ENCODE data around the gene C1QTNF4. TPM values are rescaled to one million over a fixed set of nuclear protein-coding genes. Genes with fewer than 3 reads are reported as not detected.

Gene C1QTNF4
- total and polyA plus RNA-seq, 9 of the 15 experiments (the other 6 are each of a cell fraction or from before 2014, with no cell fraction given) = not detected

GRCh38 chr11:47609675-47610074 lies 15.5 kb upstream of the C1QTNF4 start (continued):
- TF ChIP-seq TFAP4 (CRISPR knock-in tag; IDR thresholded peaks at IDR 0.05; ENCODE audit: borderline replicate concordance) (peak; percentile 57; the same call in 1 of the 2 replicates), CTBP1 (IDR thresholded peaks at IDR 0.05; ENCODE audit: borderline replicate concordance) (peak; percentile 70; the same call in 1 of the 2 replicates), MEIS2 (IDR thresholded peaks at IDR 0.05; ENCODE audit: partially characterized antibody) (peak; percentile 37), HDAC2 (IDR thresholded peaks at IDR 0.05) (peak; percentile 69; the same call in 1 of the 2 replicates), SOX6 (IDR thresholded peaks at IDR 0.05) (0 out of 2 replicates have a peak, but pooled peaks have one; percentile 24), STAT5A (IDR thresholded peaks at IDR 0.05; ENCODE audit: borderline replicate concordance, low read length) (peak; percentile 82), EGR1 (conservative IDR thresholded peaks at IDR 0.05) (0 out of 2 replicates have a peak, but pooled peaks have one; percentile 23), SMAD3 (CRISPR knock-in tag; conservative IDR thresholded peaks at IDR 0.05) (no peak)

- Histone ChIP-seq H3K9me3 (replicated peaks; ENCODE audit: control insufficient read depth, insufficient read depth, low read depth, low read length) (no peaks in the 10 kb centered on the region), H3K4me3 (no peak overlapping the region), H2AFZ (ENCODE audit: low read depth, low read length) (no peak overlapping the region), H4K20me1 (replicated peaks; ENCODE audit: control insufficient read depth, insufficient read depth, low read length) (peaks cover 6% of the 10 kb centered on the region), H3K27me3 (ENCODE audit: control insufficient read depth in 2 of 2, insufficient read depth in 2 of 2, low read length in 2 of 2) (peaks cover 15 to 18% of the 10 kb centered on the region in 2 experiments; a peak in 4 of 5 replicates), H3K4me1 (replicated peaks in 1 of 2; ENCODE audit: control insufficient read depth in 2 of 2, insufficient read depth in 2 of 2, low read length in 2 of 2) (peaks cover 4 to 15% of the 10 kb centered on the region in 2 experiments; a peak in 4 of 5 replicates), H3K36me3 (ENCODE audit: control insufficient read depth, insufficient read depth, low read length) (no peaks in the 10 kb centered on the region), H3K9ac (ENCODE audit: insufficient read depth in 1 of 2, low read depth in 2 of 2, low read length in 2 of 2) (no peak overlapping the region), H3K79me2 (ENCODE audit: control insufficient read depth, insufficient read depth, low read length) (no peaks in the 10 kb centered on the region), H3K4me2 (ENCODE audit: insufficient read depth, low read length) (no peak overlapping the region), H3K9me1 (ENCODE audit: control insufficient read depth, insufficient read depth, low read length) (no peaks in the 10 kb centered on the region), H3K27ac (ENCODE audit: extremely low read depth, low read depth, low read length) (no peak overlapping the region)
- BruUV-seq (replicated peaks) = no TSS peak
- in situ Hi-C loops (cut with MboI) = no loop called here
- FAIRE-seq = no peak
- ATAC-seq = 0 out of 3 replicates have a peak, but pooled peaks have one; percentile 15
- WGBS (ENCODE audit: insufficient coverage, low coverage, missing lambda C conversion rate) = 4% methylated on average over 7 of the region's 7 CpGs
- CTCF ChIA-PET (ENCODE audit: low intra/inter-chr PET ratio) = no interaction called here
- TF ChIP-seq EGR1 (conservative IDR thresholded peaks at IDR 0.05) = peak; percentile 76
- no peak for TF ChIP-seq CSDE1 (IDR thresholded peaks at IDR 0.05)
- POLR2A ChIA-PET = interaction anchor here (0.6 to 2.4 kb wide), 7 partner anchors 9 to 89 kb away, joined by 3 to 9 read pairs (median 4); partner anchors contain the start of gene FAM180B
- intact Hi-C loops (cut with micrococcal nuclease) = no loop called here
- peak in 1 of 4 experiments; percentile 37 for DNase-seq (ENCODE audit: extremely low read depth in 1 of 4, low spot score in 3 of 4)
These were observed 13.2 kb upstream of the C1QTNF4 start for GRCh38 chr11:47607380-47607779.

All from K562 (cell line).